Measurements from ENCODE around the gene ADAMTS10.
"Not testable (repeated sequence)": the region's sequence is repeated elsewhere in the genome, so short reads cannot be mapped to it uniquely, and the experiment has no call there.

The ADAMTS10 gene

DNA sequence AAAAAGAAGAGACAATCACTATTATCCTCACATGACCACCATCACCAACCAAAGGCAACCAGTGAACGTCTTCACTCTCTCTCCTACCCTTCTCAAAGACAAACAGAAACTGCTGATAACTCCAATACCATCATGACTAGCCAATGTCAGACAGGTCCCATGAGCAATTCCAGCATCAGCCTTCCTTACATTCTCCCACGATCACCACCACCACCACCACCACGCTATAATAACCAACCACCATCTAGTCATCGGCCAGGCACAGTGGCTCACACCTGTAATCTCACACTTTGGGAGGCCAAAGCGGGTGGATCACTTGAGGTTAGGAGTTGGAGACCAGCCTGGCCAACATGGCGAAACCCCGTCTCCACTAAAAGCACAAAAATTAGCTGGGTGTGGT is 37.2 kb downstream of the ADAMTS10 start:
- H3K27me3 ChIP-seq (ENCODE audit: control insufficient read depth, insufficient read depth, low read length) = peaks cover 5% of the 10 kb centered on the region
- H3K4me1 ChIP-seq (ENCODE audit: control insufficient read depth, insufficient read depth, low read length) = peaks cover 28% of the 10 kb centered on the region
- H3K9me3 ChIP-seq (replicated peaks; ENCODE audit: low read length) = no peaks in the 10 kb centered on the region
- no peak overlapping the region for H3K4me3 ChIP-seq (ENCODE audit: low read length)
- no peaks in the 10 kb centered on the region for H3K36me3 ChIP-seq (ENCODE audit: insufficient read depth, low read length)
- H3K9ac ChIP-seq (ENCODE audit: low read depth, low read length) = no peak overlapping the region
- no peak overlapping the region for H3K4me2 ChIP-seq (ENCODE audit: low read length)

DNA sequence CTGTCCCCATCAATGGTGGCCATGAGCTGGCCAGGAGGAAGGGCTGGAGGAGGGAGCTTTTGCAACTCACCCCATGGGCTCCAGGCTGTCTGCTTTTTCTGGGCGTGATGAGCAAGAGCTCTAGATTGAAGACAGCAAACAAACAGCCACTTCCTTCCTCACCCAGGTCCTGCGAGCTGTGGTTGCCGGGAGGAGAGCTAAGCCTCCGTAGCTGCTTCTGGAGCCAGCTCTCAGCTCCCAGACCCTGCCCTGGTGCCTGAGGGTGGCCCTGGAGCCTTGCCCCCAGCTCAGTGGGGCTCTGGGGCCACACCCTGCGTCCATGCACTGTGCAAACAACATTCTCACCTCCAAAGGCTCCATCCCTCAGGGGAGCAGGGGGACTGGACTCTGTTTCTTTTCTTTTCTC is 39.5 kb downstream of the ADAMTS10 start:
- H3K9me3 ChIP-seq (replicated peaks; ENCODE audit: low read length) = no peaks in the 10 kb centered on the region
- no peaks in the 10 kb centered on the region for H3K36me3 ChIP-seq (ENCODE audit: insufficient read depth, low read length)
- H3K9ac ChIP-seq (ENCODE audit: low read depth, low read length) = no peak overlapping the region
- peaks cover 28% of the 10 kb centered on the region for H3K4me1 ChIP-seq (ENCODE audit: control insufficient read depth, insufficient read depth, low read length)
- H3K4me3 ChIP-seq (ENCODE audit: low read length) = no peak overlapping the region
- no peaks in the 10 kb centered on the region for H3K27me3 ChIP-seq (ENCODE audit: control insufficient read depth, insufficient read depth, low read length)
- peak overlapping the region; percentile 74 for H3K4me2 ChIP-seq (ENCODE audit: low read length)

DNA sequence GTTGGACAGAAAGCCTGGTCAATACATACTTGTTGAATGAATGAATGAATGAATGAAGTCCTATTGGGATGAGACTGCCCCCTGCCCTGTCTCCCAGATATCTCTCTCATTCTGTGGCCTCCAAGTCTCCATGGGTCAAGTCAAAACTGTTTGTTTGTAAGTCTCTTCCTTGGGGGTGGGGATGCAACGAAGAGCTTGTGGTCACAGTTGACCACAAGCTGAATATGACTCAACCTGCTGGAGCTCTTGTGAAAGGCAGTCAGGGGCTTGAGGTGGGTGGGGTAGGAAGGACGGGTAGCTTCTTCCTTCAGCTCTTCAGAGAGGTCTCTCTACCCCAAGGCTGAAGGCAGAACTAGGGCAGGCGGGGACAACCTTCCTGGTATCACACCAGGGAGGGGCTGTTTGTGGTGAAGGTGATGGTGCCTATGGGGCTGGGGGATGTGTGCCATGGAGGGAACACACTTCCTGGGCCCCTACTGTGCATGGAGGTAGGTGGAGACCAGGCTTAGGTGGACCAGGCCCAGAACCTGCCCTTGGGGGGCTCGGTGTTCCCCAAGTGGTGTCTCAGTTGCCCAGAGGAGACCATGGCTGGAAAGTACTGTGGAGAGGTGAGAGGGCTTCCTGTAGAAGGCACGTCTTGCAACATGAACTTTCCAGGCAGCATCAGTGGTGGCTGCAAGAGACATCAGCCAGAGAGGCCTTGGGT is 41.3 kb downstream of the ADAMTS10 start:
- Histone ChIP-seq H3K9ac (ENCODE audit: low read depth, low read length) (no peak overlapping the region), H3K4me3 (ENCODE audit: low read length) (peak overlapping the region; percentile 46), H3K4me1 (ENCODE audit: control insufficient read depth, insufficient read depth, low read length) (peaks cover 21% of the 10 kb centered on the region), H3K36me3 (ENCODE audit: insufficient read depth, low read length) (no peaks in the 10 kb centered on the region), H3K9me3 (replicated peaks; ENCODE audit: low read length) (no peaks in the 10 kb centered on the region), H3K27me3 (ENCODE audit: control insufficient read depth, insufficient read depth, low read length) (no peaks in the 10 kb centered on the region), H3K4me2 (ENCODE audit: low read length) (peak overlapping the region; percentile 72)

DNA sequence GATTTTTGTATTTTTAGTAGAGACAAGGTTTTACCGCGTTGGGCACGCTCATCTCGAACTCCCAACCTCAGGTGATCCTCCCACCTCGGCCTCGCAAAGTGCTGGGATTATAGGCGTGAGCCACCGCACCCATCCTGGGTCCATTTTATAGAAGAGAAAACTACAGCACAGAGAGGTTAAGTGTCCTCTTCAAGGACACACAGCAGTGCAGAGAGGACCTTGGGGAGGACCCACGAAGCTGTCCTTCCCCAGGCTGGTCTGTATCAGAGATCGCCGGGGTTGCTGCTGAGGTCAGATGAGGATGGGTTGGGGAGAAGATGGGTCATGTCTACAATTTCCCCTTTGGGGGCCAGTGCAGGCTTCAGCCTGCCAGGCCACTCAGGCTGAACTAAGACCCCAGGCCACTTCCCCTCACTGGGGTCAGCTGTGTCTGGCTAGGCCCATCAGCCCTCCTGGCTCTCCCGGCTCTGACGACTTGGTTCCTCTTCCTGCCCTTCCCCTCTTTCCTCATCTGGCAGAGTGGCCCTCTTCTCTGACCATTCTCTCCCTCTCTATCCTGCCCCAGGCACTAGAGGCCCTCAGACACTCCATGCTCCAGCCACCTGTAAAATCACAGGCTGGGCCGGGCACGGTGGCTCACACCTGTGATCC is 42.9 kb downstream of the ADAMTS10 start:
- Histone ChIP-seq H3K27me3 (ENCODE audit: control insufficient read depth, insufficient read depth, low read length) (no peaks in the 10 kb centered on the region), H3K4me3 (ENCODE audit: low read length) (no peak overlapping the region), H3K36me3 (ENCODE audit: insufficient read depth, low read length) (no peaks in the 10 kb centered on the region), H3K4me1 (ENCODE audit: control insufficient read depth, insufficient read depth, low read length) (peaks cover 21% of the 10 kb centered on the region), H3K9me3 (replicated peaks; ENCODE audit: low read length) (no peaks in the 10 kb centered on the region), H3K9ac (ENCODE audit: low read depth, low read length) (no peak overlapping the region), H3K4me2 (ENCODE audit: low read length) (no peak overlapping the region)

DNA sequence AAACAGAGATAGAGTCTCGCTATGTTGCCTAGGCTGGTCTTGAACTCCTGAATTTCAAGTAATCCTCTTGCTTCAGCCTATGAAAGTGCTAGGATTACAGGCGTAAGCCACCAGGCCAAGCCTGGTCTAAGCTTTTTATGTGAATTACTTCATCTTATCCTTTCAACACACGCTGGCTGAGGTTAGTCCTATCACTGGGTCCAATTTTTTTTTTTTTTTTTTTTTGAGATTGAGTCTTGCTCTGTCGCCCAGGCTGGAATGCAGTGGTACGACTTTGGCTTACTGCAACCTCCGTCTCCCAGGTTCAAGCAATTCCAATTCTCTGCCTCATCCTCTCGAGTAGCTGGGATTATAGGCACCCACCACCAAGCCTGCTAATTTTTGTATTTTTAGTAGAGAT is 43.7 kb downstream of the ADAMTS10 start:
- Histone ChIP-seq H3K4me3 (ENCODE audit: low read length) (no peak overlapping the region), H3K36me3 (ENCODE audit: insufficient read depth, low read length) (no peaks in the 10 kb centered on the region), H3K9me3 (replicated peaks; ENCODE audit: low read length) (no peaks in the 10 kb centered on the region), H3K9ac (ENCODE audit: low read depth, low read length) (no peak overlapping the region), H3K27me3 (ENCODE audit: control insufficient read depth, insufficient read depth, low read length) (no peaks in the 10 kb centered on the region), H3K4me2 (ENCODE audit: low read length) (no peak overlapping the region), H3K4me1 (ENCODE audit: control insufficient read depth, insufficient read depth, low read length) (peaks cover 21% of the 10 kb centered on the region)

DNA sequence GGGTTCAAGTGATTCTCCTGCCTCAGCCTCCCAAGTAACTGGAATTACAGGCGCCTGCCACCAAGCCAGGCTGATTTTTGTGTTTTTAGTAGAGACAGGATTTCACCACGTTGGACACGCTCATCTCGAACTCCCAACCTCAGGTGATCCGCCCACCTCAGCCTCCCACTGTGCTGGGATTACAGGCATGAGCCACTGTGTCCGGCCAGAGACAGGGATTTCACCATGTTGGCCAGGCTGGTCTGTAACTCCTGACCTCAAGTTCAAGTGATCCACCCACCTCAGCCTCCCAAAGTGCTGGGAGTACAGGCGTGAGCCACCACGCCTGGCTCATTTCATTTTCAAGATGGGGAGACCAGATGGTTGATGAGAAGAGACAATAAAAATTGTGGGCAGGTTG is 45.6 kb downstream of the ADAMTS10 start:
- peaks cover 13% of the 10 kb centered on the region for H3K4me1 ChIP-seq (ENCODE audit: control insufficient read depth, insufficient read depth, low read length)
- H3K4me3 ChIP-seq (ENCODE audit: low read length); H3K36me3 ChIP-seq (ENCODE audit: insufficient read depth, low read length); H3K4me2 ChIP-seq (ENCODE audit: low read length); H3K9me3 ChIP-seq (replicated peaks; ENCODE audit: low read length); H3K27me3 ChIP-seq (ENCODE audit: control insufficient read depth, insufficient read depth, low read length); H3K9ac ChIP-seq (ENCODE audit: low read depth, low read length): not testable (repeated sequence)

DNA sequence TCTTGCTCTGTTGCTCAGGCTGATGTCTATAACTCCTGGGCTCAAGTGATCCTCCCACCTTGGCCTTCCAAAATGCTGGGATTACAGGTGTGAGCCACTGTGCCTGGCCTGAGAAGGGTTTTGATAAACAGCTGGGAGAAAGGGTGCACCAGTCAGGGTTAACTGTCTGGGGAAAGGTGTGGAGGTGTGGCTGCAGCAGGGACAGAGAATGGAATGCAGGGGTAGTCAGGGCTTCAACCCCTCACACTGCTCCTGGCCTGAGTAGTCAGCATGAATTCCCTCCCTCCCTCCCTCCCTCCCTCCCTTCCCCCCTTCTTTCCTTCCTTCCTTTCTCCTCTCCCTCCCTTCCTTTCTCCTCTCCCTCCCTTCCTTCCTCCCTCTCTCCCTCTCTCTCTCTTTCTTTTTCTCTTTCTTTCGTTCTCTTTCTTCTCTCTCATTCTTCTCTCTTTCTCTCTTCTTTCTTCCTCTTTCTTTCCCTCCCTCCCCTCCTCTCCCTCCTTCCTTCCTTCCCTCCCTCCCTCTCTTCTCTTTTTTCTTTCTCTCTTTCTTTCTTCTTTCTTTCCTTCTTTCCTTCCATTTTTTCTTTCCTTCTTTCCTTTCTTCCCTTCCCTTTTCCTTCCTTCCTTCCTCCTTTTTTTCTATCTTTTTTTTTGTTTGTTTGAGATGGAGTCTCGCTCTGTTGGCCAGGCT is 49.3 kb downstream of the ADAMTS10 start:
- no peaks in the 10 kb centered on the region for H3K4me1 ChIP-seq (ENCODE audit: control insufficient read depth, insufficient read depth, low read length)
- no peak overlapping the region for H3K4me2 ChIP-seq (ENCODE audit: low read length)
- H3K27me3 ChIP-seq (ENCODE audit: control insufficient read depth, insufficient read depth, low read length) = no peaks in the 10 kb centered on the region
- no peak overlapping the region for H3K4me3 ChIP-seq (ENCODE audit: low read length)
- H3K9ac ChIP-seq (ENCODE audit: low read depth, low read length) = no peak overlapping the region
- H3K9me3 ChIP-seq (replicated peaks; ENCODE audit: low read length) = no peaks in the 10 kb centered on the region
- H3K36me3 ChIP-seq (ENCODE audit: insufficient read depth, low read length) = no peaks in the 10 kb centered on the region

DNA sequence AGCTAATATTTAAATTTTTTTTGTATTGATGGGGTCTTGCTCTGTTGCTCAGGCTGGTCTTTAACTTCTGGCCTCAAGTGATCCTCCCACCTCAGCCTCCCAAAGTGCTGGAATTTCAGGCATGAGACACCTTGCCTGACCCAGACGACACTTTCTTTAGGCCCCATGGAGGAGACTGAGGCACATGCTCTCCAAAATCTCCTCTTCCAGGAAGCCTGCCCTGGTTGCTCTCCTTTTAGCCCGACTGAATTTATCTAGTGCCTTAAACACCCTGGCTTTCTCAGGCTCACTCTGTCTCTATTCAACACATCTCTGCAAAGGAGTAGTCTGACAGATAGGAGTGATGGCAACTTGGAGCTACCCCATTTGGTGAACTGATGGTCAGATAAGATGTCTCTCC is 52.2 kb downstream of the ADAMTS10 start:
- no peaks in the 10 kb centered on the region for H3K36me3 ChIP-seq (ENCODE audit: insufficient read depth, low read length)
- no peaks in the 10 kb centered on the region for H3K4me1 ChIP-seq (ENCODE audit: control insufficient read depth, insufficient read depth, low read length)
- no peak overlapping the region for H3K4me2 ChIP-seq (ENCODE audit: low read length)
- no peak overlapping the region for H3K9ac ChIP-seq (ENCODE audit: low read depth, low read length)
- no peaks in the 10 kb centered on the region for H3K27me3 ChIP-seq (ENCODE audit: control insufficient read depth, insufficient read depth, low read length)
- no peaks in the 10 kb centered on the region for H3K9me3 ChIP-seq (replicated peaks; ENCODE audit: low read length)
- H3K4me3 ChIP-seq (ENCODE audit: low read length) = no peak overlapping the region

DNA sequence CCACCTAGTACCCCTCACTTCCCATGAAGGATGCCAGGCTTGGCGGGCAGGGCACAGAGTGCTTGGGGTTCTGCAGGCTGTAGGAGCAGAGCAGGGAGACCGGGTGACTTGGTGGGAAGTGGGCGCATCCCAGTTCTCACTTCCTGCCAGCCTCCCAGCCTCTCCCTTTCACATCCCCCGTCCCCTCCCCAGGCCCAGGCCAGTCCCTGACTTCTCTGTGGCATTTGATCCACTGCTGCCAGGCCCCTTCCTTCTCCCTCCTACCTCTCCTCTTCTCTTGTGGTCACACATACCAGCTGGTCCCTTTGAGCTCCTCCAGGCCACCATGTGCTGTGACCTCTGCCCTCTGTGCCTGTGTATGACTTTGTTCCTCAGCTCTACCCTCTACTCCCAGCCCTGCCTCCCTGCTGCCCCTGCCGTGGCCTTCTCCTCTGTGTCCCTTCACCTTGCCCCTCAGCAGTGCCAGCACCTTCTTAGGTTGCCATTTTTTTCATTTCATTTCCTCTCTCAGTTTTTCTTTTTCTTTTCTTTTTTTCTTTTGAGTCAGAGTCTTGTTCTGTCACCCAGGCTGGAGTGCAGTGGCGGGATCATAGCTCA is 52.8 kb downstream of the ADAMTS10 start:
- H3K9me3 ChIP-seq (replicated peaks; ENCODE audit: low read length) = no peaks in the 10 kb centered on the region
- no peaks in the 10 kb centered on the region for H3K36me3 ChIP-seq (ENCODE audit: insufficient read depth, low read length)
- no peaks in the 10 kb centered on the region for H3K4me1 ChIP-seq (ENCODE audit: control insufficient read depth, insufficient read depth, low read length)
- H3K9ac ChIP-seq (ENCODE audit: low read depth, low read length) = no peak overlapping the region
- no peaks in the 10 kb centered on the region for H3K27me3 ChIP-seq (ENCODE audit: control insufficient read depth, insufficient read depth, low read length)
- no peak overlapping the region for H3K4me2 ChIP-seq (ENCODE audit: low read length)
- H3K4me3 ChIP-seq (ENCODE audit: low read length) = no peak overlapping the region

DNA sequence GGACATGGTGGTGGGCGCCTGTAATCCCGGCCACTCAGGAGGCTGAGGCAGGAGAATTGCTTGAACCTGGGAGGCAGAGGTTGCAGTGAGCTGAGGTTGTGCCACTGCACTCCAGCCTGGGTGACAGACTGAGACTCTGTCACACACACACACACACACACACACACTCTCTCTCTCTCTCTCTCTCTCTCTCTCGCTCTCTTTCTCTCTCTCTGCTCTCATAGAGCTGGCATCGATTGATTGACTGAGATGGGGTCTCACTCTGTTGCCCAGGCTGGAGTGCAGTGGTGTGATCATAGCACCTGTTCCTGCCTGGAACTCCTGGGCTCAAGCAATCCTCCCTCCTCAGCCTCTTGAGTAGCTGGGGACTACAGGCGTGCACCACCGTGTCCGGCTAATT is 56.8 kb downstream of the ADAMTS10 start:
- H3K4me3 ChIP-seq (ENCODE audit: low read length); H3K36me3 ChIP-seq (ENCODE audit: insufficient read depth, low read length); H3K4me1 ChIP-seq (ENCODE audit: control insufficient read depth, insufficient read depth, low read length); H3K27me3 ChIP-seq (ENCODE audit: control insufficient read depth, insufficient read depth, low read length); H3K4me2 ChIP-seq (ENCODE audit: low read length); H3K9me3 ChIP-seq (replicated peaks; ENCODE audit: low read length); H3K9ac ChIP-seq (ENCODE audit: low read depth, low read length): not testable (repeated sequence)

DNA sequence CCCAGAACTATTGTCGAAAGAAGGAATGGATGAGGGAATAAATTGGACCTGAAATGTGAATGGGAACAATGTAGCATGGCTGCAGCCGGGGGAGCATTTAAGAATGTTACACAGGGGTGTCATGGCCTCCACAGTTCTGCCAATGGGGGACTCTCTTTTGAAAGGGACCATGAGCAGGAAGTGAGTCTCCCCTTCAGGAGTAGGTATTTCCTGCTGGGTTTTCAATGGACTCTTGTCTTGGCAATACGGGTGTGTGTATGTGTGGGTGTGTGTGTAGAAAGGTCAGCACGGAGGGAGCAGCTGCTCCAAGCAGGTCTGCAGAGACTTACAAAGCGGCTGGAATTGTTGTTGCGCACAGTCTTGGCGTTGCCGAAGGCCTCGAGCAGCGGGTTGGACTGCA is 57.7 kb downstream of the ADAMTS10 start:
- Histone ChIP-seq H3K27me3 (ENCODE audit: control insufficient read depth, insufficient read depth, low read length) (no peaks in the 10 kb centered on the region), H3K4me3 (ENCODE audit: low read length) (no peak overlapping the region), H3K4me2 (ENCODE audit: low read length) (no peak overlapping the region), H3K9me3 (replicated peaks; ENCODE audit: low read length) (no peaks in the 10 kb centered on the region), H3K9ac (ENCODE audit: low read depth, low read length) (no peak overlapping the region), H3K4me1 (ENCODE audit: control insufficient read depth, insufficient read depth, low read length) (no peaks in the 10 kb centered on the region), H3K36me3 (ENCODE audit: insufficient read depth, low read length) (no peaks in the 10 kb centered on the region)

Measured in skeletal muscle satellite cell (primary cell).